LoVo (cell line): Measurements from ENCODE around the gene RPUSD4.
A peak's percentile ranks its signal among the peaks of the same experiment; 100 is the strongest.

ENCODE experiments used
- DNase-seq: peaks from one replicate; pipeline ENCODE4 v3.0.0-alpha.2; 2016; ENCODE audit warnings: low spot score

RPUSD4 gene

GRCh38 chr11:126157326-126158030, 54.0 kb downstream of the RPUSD4 start:
- no peak for DNase-seq

- no peak for DNase-seq
Observed at GRCh38 chr11:126156814-126157213, 54.6 kb downstream of the RPUSD4 start.

- no peak for DNase-seq
Observed at GRCh38 chr11:126155402-126156187, 55.9 kb downstream of the RPUSD4 start.

- DNase-seq, result no peak
Observed at GRCh38 chr11:126154691-126155090, 56.8 kb downstream of the RPUSD4 start.

DNA sequence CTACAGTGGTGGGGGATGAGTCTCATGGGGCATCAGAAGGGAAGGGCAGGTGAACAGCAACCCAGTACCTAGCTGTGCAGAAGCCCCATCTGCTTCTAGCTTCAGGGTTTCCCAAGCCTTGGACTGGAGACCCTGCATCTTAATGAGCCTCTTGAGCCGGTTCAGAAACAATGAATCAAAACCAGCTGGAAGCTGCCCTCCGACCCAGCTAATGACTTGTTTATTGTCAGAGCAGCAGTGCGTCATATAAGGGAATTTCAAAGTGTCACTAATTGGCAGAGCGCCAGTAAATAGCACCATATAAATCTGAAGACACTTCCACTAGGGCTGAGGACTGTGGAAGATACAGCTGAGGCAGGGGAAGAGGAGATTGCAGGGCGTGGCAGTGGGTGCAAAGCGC, 57.5 kb downstream of the RPUSD4 start:
- peak; percentile 63 for DNase-seq

DNA sequence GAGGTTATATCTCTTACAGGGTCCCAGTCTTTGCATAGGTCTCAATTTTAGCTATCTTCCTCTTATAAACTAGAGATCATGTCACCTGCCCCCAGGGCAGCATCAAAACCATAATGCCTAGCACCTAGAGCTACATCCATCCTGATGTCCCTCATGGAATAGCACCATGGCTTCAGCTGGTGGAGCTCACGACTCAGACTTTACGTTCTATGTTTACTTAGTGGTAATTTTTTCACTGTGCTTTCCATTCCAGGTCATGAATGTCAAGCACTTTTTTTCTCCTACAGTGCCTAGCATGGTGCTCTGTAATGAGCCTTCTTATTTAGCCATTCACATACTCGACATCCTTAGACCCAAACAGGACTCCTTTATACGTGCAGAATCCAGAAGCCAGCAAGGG, 58.4 kb downstream of the RPUSD4 start:
- no peak for DNase-seq

GRCh38 chr11:126152586-126152985, 58.9 kb downstream of the RPUSD4 start:
- no peak for DNase-seq

- DNase-seq, result no peak
Observed at GRCh38 chr11:126152152-126152551, 59.3 kb downstream of the RPUSD4 start.
